GM13977 (cell line): Measurements from ENCODE around the gene RECQL5.

ENCODE experiments used
- DNase-seq: peaks from one replicate; pipeline ENCODE4 v3.0.0; 2012; ENCODE audit warnings: low spot score
- CTCF ChIP-seq: IDR thresholded peaks from 2 replicates; pipeline ENCODE4 v1.5.1; 2012; ENCODE audit warnings: mild to moderate bottlenecking, control low read depth; ENCODE audit not compliant: insufficient read depth; ENCODE audit errors: extremely low read depth, missing control alignments
- in situ Hi-C: fragments of 300-500 bp; cut with MboI; formaldehyde crosslinking; loops from one replicate; pipeline ENCODE4 v1.12.0; 2022; ENCODE audit warnings: low sequenced_read_pairs, low pct_unique_long_range_greater_than_20kb, mixed read lengths, inconsistent platforms; ENCODE audit not compliant: unreplicated experiment

RECQL5 gene

GRCh38 chr17:75591722-75592302, 75.1 kb downstream of the RECQL5 start:
- in situ Hi-C loops = no loop called here

GRCh38 chr17:75590849-75591721, 75.9 kb downstream of the RECQL5 start:
- in situ Hi-C loops = no loop called here
- no peak for TF ChIP-seq CTCF
- DNase-seq = no peak

More at GRCh38 chr17:75591722-75592302, 75.1 kb downstream of the RECQL5 start:
- no peak for DNase-seq
- no peak for TF ChIP-seq CTCF

- in situ Hi-C loops = no loop called here
- no peak for TF ChIP-seq CTCF
Measured at GRCh38 chr17:75590314-75590761, 76.6 kb downstream of the RECQL5 start.

GRCh38 chr17:75589919-75590303, 77.0 kb downstream of the RECQL5 start:
- DNase-seq = no peak
- in situ Hi-C loops = no loop called here
- no peak for TF ChIP-seq CTCF

More at GRCh38 chr17:75590314-75590761, 76.6 kb downstream of the RECQL5 start:
- DNase-seq = no peak

- in situ Hi-C loops = no loop called here
- peak; percentile 88 for TF ChIP-seq CTCF
- peak; percentile 100 for DNase-seq
Measured at GRCh38 chr17:75589012-75589918, 77.7 kb downstream of the RECQL5 start.

- DNase-seq = peak; percentile 54
- in situ Hi-C loops = no loop called here
- no peak for TF ChIP-seq CTCF
Measured at GRCh38 chr17:75588596-75589011, 78.3 kb downstream of the RECQL5 start.
